Endothelial cell of umbilical vein (primary cell): ENCODE measurements around the gene TUBGCP2.

ENCODE experiments used
- CTCF ChIP-seq, 2 donors: IDR thresholded peaks; 1 replicate in 1 of 2; 2 replicates in 1 of 2; pipeline ENCODE4 v1.5.1; 2011; ENCODE audit warnings: low read length in 2 of 2, mild to moderate bottlenecking in 2 of 2, moderate library complexity in 2 of 2, control low read depth in 1 of 2, inconsistent platforms in 1 of 2, low read depth in 1 of 2; ENCODE audit not compliant: insufficient read depth in 1 of 2; ENCODE audit errors: extremely low read depth in 1 of 2
- EZH2 ChIP-seq: IDR thresholded peaks from 2 replicates; pipeline ENCODE4 v1.6.1; 2012; ENCODE audit warnings: borderline replicate concordance, low read depth, mild to moderate bottlenecking, moderate library complexity, low read length, inconsistent platforms; ENCODE audit not compliant: severe bottlenecking
- FOS ChIP-seq: IDR thresholded peaks from 2 replicates; pipeline ENCODE4 v1.6.1; 2011; ENCODE audit warnings: mild to moderate bottlenecking, low read length, moderate library complexity, borderline replicate concordance; ENCODE audit not compliant: insufficient read depth
- GATA2 ChIP-seq: IDR thresholded peaks from 2 replicates; pipeline ENCODE4 v1.7.0; 2011; ENCODE audit warnings: low read depth, mild to moderate bottlenecking, moderate library complexity, mixed read lengths, low read length; ENCODE audit not compliant: insufficient read length, insufficient read depth
- MAX ChIP-seq: IDR thresholded peaks from 2 replicates; pipeline ENCODE4 v1.6.1; 2011; ENCODE audit not compliant: insufficient read depth, insufficient read length
- MYC ChIP-seq: IDR thresholded peaks from one replicate; pipeline ENCODE4 v1.6.1; 2011; ENCODE audit warnings: mild to moderate bottlenecking, low read depth, low read length
- POLR2A ChIP-seq: IDR thresholded peaks from 2 replicates; pipeline ENCODE4 v1.6.1; 2012; ENCODE audit warnings: low read depth, mild to moderate bottlenecking, control low read depth, low read length
- POLR2AphosphoS5 ChIP-seq: IDR thresholded peaks from 2 replicates; pipeline ENCODE4 v1.6.1; 2012; ENCODE audit warnings: low read depth, mild to moderate bottlenecking, control low read depth, low read length, moderate library complexity; ENCODE audit not compliant: insufficient read depth

GRCh38 chr10:133355266-133355665 lies 46.6 kb upstream of the TUBGCP2 start:
- TF ChIP-seq CTCF (IDR thresholded peaks at IDR 0.05; ENCODE audit: extremely low read depth in 1 of 2, insufficient read depth in 1 of 2, low read depth in 1 of 2, low read length in 2 of 2), result no peak
- TF ChIP-seq POLR2AphosphoS5, result no peak
- no peak for TF ChIP-seq POLR2A
- no peak for TF ChIP-seq MYC
- no peak for TF ChIP-seq EZH2
- TF ChIP-seq FOS, result no peak
- no peak for TF ChIP-seq MAX
- TF ChIP-seq GATA2, result no peak
